HG03025 (cell line): ENCODE results near the gene PHC2.

ENCODE experiments used
- ATAC-seq: cut with Tn5 transposase; IDR thresholded peaks from one replicate; pipeline ENCODE4 v1.9.1; 2021; ENCODE audit warnings: mild to moderate bottlenecking, moderate library complexity; ENCODE audit not compliant: unreplicated experiment, low FRiP score

The PHC2 gene

DNA sequence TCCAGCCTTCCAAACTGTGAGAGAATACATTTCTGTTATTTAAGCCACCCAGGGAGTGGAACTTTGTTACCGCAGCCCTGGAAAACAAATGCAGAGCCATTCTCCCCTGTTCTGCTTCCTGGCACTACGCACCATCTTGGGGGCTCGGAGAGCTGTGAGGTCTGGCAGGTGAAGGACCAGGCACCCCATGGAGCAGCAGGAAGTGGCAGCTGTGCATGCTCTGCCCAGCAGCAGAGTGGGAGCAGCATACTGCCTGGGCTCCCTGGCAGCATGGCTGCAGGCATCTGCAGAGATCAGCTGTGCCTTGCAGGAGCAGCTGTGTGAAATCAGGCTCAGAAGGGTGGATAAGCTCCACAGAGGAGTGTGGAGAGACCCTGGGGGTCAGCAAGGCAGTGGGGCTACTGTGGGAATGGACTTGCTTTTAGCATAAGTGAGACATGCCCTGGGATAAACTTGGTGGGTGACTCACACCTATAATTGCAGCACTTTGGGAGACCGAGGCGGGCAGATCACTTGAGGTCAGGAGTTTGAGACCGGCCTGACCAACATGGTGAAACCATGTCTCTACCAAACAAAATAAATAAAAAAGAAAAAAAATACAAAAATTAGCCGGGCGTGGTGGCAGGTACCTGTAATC lies 23.9 kb upstream of the PHC2 start:
- no peak for ATAC-seq

DNA sequence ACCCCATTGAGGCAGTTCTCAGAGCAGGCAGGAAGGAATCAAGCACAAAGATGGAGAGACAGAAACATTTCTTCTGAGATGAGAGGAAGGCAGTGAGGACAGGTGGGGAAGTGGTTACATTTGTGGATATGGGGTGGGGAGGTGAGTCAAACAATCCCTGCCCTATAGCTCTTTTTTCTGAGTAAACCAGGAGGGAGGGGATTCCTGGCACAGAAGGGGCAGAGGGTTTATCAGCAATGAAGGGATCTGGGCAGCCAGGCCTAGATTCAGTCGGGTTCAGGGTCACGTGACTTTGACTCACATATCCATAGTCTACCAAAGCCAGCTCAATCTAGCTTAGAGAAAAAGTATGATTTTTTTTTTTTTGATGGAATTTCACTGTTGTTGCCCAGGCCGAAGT lies 15.7 kb upstream of the PHC2 start:
- ATAC-seq: no peak

DNA sequence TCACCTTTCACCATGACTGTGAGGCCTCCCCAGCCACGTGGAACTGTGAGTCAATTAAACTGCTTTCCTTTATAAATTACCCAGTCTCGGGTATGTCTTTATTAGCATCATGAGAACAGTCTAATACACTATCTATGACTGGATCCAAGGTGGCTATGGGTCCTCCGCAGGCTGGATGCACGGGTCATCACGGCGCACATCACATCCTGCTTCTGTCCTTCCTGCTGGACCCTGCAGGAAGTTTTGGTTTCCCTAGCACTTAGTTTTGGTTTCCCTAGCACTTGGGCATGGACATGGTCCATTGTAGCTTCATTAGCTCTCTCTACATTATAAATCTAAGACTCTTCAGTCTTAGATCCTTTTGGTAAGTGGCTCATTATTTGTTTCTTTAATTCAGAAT lies 14.2 kb upstream of the PHC2 start:
- ATAC-seq: no peak

DNA sequence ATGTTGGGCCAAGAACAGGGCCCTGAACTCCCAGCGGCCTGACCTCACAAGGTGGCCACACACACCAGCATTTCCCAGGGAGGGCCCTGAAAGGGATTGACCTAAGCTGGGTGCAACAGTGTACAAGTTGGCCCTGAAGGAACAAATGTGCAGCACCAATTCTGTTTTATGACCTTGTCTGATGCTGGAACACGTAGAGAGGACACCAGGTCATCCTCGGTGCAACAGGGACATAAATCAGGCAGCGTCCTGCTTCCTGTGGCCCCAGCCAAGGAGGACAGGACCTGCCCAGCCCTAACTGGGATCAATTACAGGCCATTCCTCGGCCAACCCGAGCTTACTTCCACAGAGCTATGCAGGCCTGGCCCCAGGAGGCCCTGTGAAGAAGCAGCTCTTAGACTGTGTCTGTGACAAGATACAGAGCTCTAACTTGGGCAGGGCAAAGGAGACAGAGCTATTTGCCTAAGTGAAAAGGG lies 12.8 kb upstream of the PHC2 start:
- ATAC-seq: no peak

DNA sequence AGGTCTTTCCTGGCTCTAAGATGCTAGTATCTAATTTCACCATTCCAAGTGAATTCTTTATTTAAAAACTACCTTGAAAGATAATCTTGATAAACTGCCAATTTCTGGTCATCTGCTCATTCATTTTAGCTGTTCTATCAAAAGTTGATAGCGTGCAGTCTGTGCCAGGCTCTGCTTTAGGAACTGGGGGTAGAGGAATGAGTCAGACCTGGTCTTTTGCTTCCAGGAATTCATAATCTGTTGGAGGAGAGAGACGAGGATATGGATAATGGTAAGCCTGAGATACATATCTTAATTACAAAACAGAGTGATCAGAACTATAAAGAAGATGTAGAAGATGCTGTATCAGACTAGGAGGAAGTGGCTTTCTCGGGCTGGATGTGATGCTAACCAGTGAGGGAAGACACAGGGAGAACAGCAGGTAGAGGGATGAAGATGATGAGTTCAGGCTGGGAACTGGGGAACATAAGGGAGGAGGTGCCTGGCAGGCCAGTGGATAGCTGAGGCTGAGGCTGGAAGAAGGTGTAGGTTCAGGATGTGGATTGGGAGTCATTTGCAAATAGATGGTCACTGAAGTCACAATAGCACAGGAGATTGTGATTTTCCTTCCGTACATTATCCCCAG lies 12.3 kb upstream of the PHC2 start:
- ATAC-seq: no peak

DNA sequence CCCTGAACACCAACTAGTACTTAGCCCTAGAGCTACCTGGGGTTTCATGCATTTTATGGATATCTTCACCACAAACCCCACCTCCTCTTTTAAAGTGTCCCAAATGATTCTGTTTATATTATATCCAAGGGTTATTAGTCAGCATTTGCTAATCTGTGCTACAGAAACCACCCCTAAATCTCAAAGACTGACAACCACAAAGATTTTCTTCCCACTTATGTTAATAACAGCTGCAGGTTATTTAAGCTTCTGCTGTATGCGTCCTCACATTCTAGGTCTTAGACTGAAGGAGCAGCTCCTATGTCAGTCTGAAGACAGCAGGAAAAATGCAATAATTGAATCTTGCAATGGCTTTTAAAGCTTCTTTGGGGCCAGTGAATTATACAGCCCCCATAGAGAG lies 11.2 kb upstream of the PHC2 start:
- no peak for ATAC-seq

DNA sequence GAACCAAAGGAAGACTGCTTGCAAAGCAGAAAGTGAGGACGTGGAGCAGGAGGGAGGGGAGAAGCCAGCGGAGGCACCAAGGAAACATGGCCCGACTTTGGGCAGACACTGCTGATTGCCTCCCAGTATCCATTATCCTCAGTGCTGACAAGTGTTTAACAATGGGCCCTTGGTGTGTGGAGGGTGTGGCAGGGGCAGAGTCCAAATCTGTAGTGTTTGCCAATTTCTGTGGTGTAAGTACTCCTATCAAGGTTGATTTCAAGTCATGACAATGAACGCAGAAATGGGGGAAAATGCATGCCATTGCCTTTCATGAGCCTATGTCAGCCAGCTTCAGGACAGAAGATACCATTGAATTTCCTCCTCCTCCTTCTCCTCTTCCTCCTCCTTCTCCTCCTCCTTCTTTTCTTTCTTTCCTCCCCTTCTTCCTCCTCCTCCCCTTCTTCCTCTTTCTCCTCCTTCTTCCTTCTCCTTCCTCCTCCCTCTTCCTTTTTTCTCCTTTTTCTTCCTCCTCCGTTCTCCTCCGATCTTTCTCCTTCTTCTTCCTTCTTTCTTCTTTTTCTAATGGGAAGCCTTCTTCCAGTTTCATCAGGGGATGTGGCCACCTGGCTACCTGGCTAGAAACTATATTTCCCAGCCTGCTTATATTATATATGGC lies 10.3 kb upstream of the PHC2 start:
- no peak for ATAC-seq

DNA sequence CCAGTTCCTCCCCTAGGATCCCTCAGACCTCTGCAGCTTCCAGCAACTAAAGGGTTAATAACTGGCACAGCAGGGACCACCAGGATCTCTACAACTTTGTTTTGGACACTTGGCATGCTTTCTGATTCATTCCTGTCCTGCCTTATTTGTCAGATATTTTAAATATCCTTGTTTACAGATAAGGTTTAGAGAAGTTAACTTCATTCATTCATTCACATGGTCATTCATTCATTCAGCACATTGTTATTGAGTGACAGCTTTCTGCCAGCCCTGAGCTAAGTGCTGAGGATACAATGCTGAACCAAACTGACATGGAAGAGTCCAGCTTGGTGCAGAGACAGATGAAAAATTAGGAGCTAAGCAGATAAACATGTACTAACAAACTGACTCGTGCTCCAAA lies 8.8 kb upstream of the PHC2 start:
- no peak for ATAC-seq

DNA sequence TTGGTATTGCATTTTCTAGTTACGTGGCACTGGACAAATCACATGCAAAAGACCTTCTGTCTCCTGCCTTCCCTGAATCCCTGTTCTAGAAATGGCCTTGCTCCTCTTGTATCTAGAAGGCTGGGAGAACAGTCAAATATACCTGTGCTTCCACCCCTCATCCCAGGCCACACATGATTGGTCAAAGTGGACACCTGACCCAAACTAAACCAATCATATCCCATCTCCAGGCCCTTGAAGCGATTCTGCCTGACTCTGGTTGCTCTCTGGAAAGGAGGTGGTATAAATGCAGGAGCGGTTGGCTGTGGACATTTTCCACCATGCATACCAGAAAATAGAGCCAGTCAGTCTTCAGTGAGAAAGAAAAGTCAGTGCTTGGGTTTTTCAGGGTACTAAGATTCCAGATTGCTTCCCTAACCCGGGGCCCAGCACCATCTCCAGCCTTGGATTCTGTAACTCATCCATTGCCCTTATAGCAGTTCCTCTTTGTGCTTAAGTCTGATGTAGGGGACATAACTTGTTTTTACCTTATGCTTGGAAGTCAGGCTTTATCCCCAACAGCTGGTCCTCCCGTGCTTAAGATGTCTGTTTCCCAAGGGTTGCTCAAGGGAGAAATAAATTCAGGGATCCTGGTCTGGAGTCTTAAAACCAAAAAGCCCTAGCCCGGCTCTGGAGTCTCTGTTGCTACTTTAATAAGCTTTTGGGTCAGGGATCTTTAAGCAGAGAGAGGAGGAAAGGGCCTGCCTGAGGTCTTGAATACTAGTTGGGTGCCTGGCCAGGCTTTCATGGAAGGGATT lies 7.7 kb upstream of the PHC2 start:
- no peak for ATAC-seq

DNA sequence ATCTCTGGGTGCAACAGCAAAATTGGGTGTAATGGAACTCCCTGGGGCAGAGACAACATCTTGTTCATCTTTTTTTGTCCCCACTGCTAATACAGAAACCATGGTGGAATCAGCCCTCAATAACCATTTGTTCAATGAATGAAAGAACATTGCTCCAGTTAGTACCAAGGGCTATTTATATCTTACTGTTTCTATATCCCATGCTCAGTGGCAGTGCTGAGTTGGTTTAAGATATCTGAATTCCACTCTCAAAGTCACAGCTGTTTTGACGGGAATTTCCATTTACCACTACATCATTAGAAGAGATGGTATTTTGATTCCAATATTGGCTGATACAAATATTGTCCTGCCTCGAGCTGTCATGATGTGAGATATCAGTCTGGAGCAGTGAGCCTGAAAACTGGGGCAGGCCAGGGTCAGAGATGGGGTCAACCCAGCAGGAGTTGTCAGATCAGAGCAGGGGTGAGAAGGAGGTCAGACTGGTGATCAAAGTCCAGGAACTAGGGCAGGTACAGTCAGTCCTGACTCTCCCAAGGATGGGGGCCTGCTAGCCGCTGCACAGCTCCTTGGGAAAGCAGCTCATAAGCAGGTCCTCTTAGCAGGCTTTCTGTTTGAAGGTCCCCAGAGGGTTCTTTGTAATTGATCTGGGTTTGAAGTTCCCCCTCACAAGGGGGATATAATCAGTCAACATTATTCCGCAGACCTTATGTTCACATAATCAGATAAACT lies 5.8 kb upstream of the PHC2 start:
- ATAC-seq: no peak

DNA sequence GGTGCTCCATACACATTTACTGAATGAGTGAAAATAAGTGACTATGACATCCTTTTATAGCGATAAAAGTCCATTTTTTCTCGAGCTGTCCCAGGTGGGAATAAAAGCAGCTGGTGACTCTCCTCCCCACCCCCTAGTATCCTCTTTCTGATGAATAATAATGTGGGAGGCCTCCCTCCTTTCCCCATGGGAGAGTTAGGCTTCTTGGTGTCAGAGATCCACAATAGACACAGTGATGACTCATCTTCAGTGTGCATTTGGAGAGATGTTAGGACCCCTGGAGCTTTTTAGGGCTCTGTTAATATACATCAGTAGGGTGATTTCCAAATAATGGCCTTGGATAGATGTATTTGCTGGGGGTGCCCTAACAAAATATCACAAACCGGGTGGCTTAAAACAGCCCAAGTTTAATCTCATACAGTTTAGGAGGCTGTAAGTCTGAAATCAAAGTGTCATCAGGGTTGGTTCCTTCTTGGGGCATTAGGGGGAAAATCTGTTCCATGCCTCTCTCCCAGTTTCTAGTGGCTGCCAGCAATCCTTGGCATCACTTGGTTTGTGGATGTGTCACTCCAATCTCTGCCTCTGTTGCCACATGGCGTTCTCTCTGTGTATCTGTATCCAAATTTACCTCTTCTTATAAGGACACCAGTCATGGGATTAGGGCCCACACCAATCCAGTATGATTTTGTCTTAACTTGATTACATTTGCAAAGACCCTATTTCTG lies 4.4 kb upstream of the PHC2 start:
- ATAC-seq: no peak

DNA sequence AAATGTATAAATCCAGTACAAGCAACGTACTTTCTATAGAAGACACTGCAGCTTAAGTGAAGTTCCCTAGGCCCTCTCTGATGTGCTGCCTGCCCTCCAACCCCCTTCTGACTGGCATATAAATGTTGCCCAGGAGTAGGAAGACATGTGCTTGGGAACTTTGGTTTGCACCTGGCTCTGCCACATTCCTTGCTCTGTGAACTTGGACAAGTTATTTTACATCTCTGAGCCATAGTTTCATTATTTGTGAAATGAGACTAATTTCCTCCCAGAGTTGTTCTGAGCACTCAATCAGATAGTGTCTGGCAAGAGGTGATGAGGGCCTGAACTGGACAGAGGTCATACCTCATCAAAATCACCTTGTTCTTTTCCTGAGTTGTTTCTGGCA lies 3.5 kb upstream of the PHC2 start:
- no peak for ATAC-seq

DNA sequence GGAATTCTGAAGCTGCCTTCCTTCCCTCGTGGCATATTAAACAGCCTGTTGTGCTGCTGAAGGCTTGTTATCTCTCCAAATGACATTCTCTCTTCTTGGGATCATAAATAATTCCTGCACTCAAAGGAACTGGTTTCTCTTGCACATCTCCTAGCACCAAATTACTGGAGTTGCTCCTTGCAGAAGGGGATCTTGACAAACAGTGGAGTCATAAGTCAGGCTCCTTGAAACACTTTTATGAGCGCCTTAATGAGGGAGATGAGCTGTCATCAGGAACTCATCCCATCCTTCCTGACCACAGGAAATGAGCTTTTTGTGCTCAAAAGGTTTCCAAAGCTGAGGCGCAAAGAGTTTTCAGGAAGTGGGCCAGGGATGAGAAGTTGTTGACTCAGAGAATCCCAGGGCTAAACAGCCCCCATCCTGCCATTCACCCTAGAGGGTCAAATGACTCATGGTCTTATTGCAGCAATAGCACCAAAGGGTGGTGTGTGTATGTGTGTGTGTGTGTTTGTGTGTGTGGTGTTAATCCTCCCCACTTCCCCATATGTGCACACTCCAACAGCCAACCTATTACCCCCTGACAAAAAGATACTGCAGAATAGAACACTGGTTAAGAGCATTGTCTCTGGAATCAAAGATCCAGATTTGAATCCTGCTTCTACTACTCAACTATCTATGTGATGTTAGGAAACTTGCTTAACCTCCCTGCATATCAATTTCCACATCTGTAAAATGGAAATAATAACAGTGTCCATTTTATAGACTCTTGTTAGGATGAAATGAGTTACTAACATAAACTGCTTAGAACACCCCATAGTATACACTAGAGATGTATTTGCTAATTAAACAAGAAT lies 2.8 kb upstream of the PHC2 start:
- ATAC-seq: no peak

DNA sequence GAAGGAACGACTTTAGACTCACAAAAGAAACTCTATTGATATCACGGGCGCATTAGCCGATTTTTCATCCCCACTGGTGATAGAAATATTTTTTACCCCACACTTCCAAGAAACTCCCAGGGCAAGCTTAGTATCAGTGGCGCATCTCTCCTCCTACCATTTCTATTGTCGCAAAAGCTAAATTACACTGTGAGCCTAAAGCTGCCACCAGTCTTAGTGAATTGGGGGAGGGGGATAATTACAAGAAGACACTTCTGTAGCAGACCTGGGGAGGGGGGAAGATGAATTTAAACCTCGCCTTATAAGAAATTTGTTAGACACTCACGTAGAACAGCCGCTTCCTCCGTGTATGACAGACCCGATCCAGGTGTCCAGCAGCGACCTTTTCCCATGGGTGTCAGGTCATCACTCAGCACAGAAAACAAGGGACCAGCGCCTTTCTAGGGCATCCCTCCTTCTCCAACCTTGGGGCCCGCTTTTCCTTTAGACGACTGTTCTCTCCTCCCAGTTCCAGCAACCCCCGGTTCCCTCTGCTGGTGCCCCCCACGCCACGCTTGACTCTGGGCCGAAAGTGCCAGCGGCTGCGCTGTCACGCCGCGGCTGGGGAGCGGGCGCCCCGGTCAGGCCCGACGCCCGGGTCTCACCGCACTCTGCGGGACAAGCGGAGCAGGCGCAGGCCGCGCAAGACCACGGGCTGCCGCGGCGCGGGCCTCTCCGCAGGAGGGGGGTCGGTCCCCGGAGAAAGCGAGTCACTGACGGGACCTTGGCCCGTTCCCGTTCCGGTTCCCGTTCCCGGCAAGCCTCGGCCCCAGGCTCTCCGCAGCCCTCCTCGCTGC lies 821 bp downstream of the PHC2 start:
- no peak for ATAC-seq

DNA sequence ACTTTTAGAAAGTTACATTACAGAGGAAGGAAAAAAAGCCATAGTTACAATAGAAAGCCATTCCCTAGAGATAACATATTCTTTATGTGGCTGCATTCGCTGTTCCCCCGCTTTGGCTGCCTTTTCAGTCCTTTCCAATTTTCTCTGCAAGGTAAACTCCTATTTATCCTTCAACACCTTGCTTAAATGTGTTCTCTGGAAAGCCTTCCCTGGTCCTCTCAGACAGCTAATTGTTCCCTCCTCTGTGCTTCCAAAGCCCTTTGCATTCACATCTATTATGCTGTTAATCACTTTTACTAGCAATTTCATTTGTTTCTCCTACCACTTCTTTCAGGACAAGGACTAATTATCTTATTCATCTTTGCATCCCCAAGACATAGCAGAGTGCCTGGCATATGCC lies 1.6 kb downstream of the PHC2 start:
- ATAC-seq: no peak

DNA sequence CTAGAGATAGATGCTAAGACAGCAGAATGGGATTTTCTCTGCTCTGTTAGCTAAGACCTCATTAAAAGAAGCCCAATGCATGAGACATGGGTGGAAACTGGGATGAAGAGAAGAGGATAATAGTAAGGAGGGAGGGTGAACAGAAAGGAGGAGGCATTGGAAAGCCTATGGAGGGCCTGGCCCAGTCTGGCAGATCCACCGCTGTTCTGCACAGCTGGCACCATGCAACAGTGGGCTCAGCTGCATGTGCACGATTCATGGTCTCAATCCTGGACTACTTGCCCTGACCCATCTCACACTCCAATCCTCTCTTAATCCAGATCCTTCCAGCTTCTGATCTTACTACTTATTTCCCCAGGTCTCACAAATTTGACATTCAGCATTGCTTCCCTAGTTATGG lies 2.2 kb downstream of the PHC2 start:
- no peak for ATAC-seq

DNA sequence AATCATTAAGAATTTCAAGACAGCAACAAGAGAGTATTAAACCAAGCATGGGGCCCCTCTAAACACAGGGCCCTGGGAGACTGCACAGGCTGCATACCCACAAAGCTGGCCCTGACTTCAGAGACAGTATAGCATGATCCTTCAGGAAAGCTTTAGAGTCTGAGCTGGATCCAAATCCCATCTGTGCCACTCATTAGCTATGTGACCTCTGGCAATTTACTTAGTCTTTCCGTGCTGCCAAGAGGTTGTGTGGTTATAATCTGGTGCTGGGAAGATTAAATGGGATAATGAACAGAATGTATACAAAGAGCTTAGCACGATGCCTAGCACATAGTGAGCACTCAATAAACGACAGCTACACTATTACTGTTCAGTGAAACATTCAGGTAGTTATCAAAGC lies 4.0 kb downstream of the PHC2 start:
- no peak for ATAC-seq

DNA sequence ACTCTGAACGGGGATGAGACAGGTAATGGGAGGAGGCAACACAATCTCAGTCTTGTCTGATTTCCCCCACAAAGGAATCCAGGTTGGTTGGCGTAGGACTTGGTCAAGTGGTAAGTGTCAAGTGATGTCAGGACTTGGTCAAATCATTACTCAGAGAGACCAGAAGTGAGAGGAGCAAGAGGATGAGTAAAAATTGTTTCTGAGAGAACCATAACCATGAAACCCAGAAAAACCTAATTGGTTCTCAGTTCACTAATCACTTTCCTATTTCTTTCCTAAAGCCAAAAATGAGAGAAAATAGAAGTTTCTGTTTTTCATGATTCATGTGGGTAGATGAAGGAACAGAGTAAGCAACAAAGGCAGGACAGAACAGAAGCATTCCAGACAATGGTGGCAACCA lies 5.0 kb downstream of the PHC2 start:
- no peak for ATAC-seq
